ENCODE measurements around the gene NT5C1B.

Gene NT5C1B

DNA sequence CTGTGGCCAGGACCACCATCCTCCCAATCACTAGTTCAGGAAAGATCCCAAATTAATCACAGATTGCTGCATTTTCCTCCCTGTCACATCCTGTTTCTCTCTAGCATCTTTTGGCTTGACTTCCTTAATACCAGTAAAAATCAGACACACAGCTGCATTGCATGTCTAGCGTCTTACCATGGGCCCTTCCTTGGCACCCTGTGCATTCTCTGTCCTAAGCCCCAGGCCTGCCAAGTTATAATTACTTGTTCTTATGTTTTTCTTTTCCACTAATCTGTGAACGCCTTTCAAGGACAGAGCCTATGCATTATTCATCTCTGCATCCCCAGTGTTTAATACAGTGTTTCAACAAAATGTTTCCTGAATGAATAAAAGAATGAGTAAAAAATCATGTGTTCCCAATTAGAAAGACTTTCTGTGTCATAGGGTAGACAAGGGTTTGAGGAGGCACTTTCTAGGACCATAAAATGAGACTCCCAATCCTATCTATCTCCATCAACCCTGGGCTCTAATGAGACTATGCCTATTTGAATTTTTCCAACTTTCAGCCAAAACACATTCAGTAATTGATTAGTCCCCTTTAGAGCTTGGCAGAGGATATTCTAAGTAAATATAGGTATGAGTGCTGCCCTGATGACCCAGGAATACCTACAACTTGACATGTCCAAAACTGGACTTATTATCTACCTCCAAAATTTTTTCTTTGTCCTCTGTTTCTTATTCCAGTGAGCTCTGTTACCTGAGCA lies 10.3 kb upstream of the NT5C1B start:
- DNase-seq (ENCODE audit: low read depth): no peak

DNA sequence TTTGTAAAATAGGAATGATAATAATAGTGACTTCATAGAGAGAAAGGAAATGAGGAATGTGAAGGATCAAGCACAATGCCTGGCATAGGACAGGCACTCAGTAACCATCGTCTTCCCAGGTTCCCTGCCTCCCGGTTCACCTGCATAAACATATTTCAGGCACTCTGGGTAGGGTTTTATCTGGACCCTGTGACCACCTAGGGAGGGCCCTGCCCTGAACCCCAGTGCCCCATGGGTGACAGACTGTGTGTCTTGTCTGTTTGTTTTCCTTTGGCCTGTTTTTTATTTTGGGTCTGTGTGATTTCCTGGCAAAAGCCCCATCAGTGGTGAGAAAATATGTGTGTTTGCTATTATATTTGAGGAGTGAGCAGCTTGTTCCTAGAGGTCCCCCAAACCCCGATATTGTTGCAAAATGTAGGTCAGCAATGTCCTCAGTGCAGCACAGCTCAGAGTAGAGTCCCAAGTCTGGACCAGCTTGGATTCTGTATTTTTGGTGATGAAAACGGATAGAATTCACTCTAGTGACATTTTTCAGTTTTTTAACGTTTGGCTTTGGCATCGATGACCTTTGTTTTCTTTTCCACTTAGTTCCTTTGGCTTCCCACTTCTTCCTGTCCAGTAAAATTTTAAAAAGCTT lies 9.6 kb upstream of the NT5C1B start:
- DNase-seq (ENCODE audit: low read depth): no peak

DNA sequence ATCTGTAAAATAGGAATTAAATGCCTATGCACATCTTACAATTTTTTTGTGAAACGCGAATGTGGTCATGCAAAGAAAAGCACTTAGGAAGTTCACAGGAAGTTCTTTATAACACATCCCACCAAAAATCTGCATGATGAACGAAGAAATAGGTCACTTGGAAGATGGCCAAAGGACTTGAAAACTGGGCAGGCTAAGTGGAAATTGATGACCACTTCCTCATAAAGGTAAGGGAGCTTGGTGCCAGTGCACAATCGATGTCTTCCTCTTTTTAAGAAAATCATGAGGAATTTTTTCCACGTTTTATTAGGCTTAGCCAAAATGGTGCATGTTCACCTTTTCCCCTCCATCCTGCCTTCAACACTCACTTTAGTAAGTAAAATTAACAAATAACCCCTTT lies 8.2 kb upstream of the NT5C1B start:
- no peak for DNase-seq (ENCODE audit: low read depth)

DNA sequence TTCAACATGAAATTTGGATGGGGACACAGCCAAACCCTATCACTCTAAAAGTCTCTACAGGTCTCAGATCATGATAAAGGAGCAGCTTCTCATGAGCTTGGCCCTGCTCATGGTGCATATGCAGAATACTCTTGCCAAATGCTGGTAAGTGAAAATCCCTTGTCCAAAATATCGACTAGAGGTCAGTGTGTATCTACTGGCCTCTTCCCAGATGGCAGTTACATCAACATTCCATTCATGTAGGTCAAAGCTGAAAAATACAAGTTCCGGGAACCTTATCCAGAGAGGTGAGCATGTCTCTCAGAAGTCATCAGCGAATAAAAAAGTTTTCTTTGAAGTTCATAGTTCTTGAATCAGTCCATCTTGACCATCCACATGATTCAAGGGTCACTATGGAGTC lies 7.6 kb upstream of the NT5C1B start:
- no peak for DNase-seq (ENCODE audit: low read depth)

- no peak for DNase-seq (ENCODE audit: low read depth)
These were observed 4.1 kb upstream of the NT5C1B start for GRCh38 chr2:18593496-18593895.

- DNase-seq (ENCODE audit: low read depth): no peak
These were observed 3.0 kb upstream of the NT5C1B start for GRCh38 chr2:18592372-18592771.

DNA sequence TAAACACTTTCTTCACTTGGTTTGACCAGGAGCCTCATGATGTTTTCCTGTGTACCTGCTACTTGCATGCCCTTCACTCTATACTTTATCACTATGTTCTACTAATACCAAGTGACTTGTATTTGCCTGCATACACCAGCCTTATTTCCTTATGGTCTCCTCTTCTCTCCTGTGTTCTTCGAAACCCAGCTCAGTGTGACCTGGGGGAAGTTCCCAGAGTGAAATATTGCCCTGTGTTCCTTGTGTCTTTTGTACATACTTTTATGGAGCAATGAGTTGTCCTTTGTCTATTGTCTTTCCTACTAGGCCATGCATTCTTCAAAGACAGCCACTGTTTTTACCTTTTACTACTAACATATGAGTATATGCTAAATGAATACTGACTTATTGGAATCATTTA lies 567 bp downstream of the NT5C1B start:
- no peak for DNase-seq (ENCODE audit: low read depth)

DNA sequence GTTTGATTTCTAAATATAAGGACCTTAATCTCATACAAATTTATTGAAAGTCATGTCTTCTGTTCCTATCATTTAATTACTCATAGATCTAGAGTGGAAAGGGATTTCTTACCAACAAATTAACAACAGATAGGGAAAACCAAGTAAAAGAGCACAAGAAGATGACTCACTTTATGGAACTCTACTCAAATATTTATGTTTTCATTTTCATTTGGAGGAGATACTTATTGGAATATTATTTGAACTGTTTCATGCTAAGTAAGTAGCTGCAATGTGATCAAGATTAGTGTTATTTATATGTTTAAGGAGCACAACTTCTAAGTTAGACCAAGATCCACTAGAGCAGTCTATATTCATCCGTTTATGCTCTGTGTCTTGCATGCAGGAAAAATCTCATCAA lies 1.3 kb downstream of the NT5C1B start:
- DNase-seq (ENCODE audit: low read depth): no peak

DNA sequence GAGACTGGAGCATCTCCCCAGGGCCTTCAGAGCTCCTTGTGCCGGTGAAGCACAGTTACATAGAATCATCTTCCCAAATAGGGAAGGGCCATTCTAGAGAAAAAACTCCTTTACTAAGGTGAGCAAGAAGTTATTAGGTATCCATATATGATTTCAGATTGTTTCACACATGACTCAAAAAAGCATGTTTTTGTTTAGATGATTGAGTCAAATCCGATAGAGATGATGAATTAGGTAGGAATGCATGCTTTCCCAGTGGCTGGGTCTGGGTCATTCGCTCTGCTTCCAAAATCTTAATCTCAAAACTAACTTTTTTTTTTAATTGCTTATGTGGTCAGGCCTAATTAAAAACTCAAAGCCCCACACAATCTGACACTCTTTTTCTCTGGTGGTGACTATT lies 3.8 kb downstream of the NT5C1B start:
- DNase-seq (ENCODE audit: low read depth): no peak

DNA sequence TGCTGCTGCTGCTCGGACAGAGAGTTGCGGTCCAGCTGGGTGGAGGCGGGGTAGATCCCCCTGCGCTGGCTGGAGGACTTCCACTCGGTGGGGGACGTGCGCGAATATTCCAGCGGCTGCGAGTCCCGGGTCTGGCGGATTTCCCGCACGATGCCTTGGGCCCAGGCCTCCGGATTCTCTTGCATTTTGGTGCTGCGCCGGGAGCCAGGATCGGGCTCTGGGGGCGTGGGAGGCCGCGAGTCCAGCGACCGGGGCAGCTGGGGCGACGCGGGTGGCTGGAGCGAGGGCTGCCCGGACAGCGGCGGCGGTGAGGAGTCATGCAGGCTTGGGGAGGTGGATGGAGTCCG lies 4.8 kb downstream of the NT5C1B start:
- DNase-seq (ENCODE audit: low read depth): no peak

GRCh38 chr2:18583905-18584607 lies 5.3 kb downstream of the NT5C1B start:
- no peak for DNase-seq (ENCODE audit: low read depth)

DNA sequence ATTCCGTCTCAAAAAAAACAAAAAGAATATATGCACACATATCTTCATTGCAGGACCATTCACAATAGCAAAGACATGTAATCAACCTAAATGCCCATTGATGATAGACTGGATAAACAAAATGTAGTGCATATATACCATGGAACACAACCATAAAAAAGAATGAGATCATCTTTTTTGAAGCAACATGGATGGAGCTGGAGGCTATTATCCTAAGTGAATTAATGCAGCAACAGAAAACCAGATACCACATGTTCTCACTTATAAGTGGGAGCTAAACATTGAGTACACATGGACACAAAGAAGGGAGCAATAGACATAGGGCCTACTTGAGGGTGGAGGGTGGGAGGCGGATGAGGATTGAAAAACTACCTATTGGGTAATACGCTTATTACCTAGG lies 8.8 kb downstream of the NT5C1B start:
- no peak for DNase-seq (ENCODE audit: low read depth)

GRCh38 chr2:18578033-18578432 lies 11.3 kb downstream of the NT5C1B start:
- no peak for DNase-seq (ENCODE audit: low read depth)

DNA sequence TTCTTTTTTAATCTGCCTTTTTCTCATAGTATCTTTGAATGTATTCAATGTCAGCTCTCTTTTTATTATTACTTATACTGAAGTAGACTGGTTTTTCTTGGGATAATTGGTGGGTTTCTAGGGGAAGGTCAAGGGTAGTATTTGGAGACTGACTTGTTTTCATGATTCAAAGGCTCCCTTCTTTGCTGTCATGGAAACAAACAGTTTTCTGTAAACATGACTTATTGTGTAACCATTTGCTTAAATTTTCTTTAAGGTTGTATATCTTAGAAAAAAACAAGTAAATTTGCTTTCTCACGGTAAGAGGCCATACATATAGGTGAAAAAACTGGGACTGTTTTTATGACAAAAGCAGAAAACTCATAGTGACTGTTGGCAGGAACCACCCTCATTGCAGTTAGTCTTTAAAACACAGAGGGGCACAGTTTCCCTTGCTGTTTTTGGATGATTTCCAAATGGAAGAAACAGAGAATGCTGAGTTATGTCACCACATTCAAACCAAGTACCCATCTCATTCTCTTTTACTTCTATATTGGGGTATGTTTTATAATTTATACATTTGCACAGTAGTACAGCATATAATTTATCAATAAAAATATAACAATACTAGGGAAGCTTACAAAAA lies 23.1 kb downstream of the NT5C1B start:
- no peak for DNase-seq (ENCODE audit: low read depth)

DNA sequence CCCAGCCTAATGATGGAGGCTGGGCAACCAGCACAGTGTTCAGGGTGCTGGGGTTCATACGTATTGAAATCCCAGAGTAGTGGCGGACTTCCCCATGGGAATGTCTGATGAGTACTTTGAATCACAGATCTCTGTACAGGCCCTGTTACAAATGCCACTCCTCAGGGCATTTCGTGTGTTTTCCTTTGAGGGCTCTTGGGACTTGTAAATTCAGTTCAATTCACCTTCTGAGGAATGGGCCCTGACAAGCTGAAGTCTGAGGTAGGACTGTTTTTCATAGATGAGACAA lies 28.6 kb downstream of the NT5C1B start:
- DNase-seq (ENCODE audit: low read depth): no peak

DNA sequence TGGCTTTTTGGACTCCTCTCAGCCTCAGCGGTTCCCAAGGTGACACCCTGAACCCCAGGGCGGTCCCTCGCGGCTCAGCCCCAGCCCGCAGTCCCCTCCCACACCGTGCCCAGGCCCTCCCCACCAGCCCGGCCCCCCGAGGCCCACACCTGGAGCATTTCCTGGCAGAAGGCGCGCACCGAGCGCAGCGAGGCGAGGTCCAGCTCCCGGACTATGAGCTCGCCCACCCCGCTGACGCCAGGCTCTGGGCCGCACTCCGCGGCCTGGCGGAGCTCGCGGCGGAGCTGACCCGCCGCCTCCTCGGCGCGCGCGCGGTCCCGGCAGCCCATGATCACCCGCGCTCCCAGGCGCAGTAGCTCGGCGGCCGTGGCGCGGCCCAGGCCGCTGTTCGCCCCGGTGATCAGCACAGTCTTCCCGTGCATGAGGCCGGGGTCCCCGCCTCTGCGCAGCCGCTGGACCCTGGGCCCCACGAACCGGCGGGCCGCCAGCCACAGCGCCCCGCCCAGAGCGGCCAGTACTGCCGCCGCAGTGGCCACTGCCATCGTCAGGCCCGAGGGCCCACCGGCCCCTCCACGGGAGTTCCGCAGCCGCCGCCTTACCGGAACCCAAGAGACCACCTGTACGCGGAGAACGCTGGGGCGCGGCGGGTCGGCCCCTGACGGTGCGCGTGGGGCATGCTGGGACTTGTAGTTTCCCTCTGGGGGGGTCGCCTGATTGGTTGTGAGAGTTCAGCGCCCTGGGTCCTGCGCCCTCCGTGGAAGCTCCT lies 29.2 kb downstream of the NT5C1B start, which contains the start of gene RDH14:
Gene RDH14, minus strand, starts transcription at position 623 of the 766 bp plus-strand sequence. Its CDS starts 81 bp downstream, at position 542.
- DNase-seq (ENCODE audit: low read depth): peak; percentile 81

DNA sequence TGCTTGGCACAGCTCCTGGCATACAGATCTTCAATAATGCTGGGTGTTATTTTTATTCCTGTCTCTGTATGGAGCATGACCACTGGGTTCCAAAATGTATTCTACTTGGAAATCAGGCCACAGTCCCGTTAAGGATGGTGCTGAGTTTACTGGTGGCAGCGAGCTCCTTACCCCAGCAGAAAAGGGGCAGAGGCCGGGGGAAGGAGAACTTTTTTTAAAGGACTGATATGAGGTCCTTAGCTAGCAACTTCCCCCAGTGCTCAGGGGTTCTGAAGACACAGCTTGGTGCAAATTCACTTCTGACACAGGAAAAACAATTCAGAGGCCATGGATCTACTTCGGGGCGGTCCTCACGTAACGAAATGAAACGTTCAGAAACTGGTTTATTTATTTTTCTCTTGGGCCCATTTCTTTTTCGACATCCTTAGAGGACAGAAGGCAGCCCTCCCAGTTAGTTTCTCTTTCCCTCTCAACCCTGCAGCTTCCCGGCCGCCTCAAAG lies 29.8 kb downstream of the NT5C1B start:
- DNase-seq (ENCODE audit: low read depth): no peak

GRCh38 chr2:18558458-18558857 lies 30.9 kb downstream of the NT5C1B start:
- DNase-seq (ENCODE audit: low read depth): no peak

GRCh38 chr2:18557121-18557520 lies 32.2 kb downstream of the NT5C1B start:
- DNase-seq (ENCODE audit: low read depth): no peak

- DNase-seq (ENCODE audit: low read depth): no peak
These were observed 36.9 kb downstream of the NT5C1B start for GRCh38 chr2:18552351-18553077.

GRCh38 chr2:18551623-18552022 lies 37.7 kb downstream of the NT5C1B start:
- no peak for DNase-seq (ENCODE audit: low read depth)

Data from CMK (cell line).